OCI-LY1 (cell line): Measurements from ENCODE around the gene SQSTM1.

Experiments used
- H2AFZ ChIP-seq: fragments of 200-600 bp; sonication (generic), shearing (Covaris generic); 2 replicates; pipeline ENCODE4 v1.6.0; 2014; ENCODE audit warnings: antibody characterized with exemption, mild to moderate bottlenecking, low read length
- H3F3A ChIP-seq: fragments of 200-600 bp; sonication (generic), shearing (Covaris generic); 2 replicates; pipeline ENCODE4 v1.6.0; 2014; ENCODE audit warnings: mild to moderate bottlenecking, antibody characterized with exemption, low read length, moderate library complexity; ENCODE audit not compliant: insufficient read depth
- H3K27ac ChIP-seq: fragments of 200-600 bp; sonication (generic); 2 replicates; pipeline ENCODE4 v1.5.1; 2014; ENCODE audit warnings: low read length, mixed run types, mild to moderate bottlenecking, low read depth; ENCODE audit not compliant: poor library complexity, severe bottlenecking
- H3K27me3 ChIP-seq: fragments of 200-600 bp; sonication (generic); 2 replicates; pipeline ENCODE4 v1.6.0; 2014; ENCODE audit warnings: antibody characterized with exemption, mild to moderate bottlenecking, low read length, moderate library complexity; ENCODE audit not compliant: insufficient read depth
- H3K36me3 ChIP-seq: fragments of 200-600 bp; sonication (generic); 2 replicates; pipeline ENCODE4 v1.6.1; 2014; ENCODE audit warnings: mild to moderate bottlenecking, antibody characterized with exemption, low read length, moderate library complexity, mixed read lengths; ENCODE audit not compliant: insufficient read depth
- H3K4me1 ChIP-seq: fragments of 200-600 bp; sonication (generic); 2 replicates; pipeline ENCODE4 v1.5.1; 2014; ENCODE audit warnings: mild to moderate bottlenecking, low read length, moderate library complexity; ENCODE audit not compliant: insufficient read depth, severe bottlenecking
- H3K4me2 ChIP-seq: fragments of 200-600 bp; sonication (generic), shearing (Covaris generic); 2 replicates; pipeline ENCODE4 v1.6.1; 2014; ENCODE audit warnings: low read length
- H3K4me3 ChIP-seq: fragments of 200-600 bp; sonication (generic); 2 replicates; pipeline ENCODE4 v1.5.1; 2014; ENCODE audit warnings: low read length, low read depth, mild to moderate bottlenecking, mixed read lengths; ENCODE audit not compliant: poor library complexity, severe bottlenecking
- H3K79me2 ChIP-seq: fragments of 200-600 bp; shearing (Covaris generic); 2 replicates; pipeline ENCODE4 v1.6.1; 2016; ENCODE audit warnings: mixed run types, low read length, mixed read lengths; ENCODE audit not compliant: insufficient read depth
- H3K9ac ChIP-seq: fragments of 200-600 bp; sonication (generic), shearing (Covaris generic); 2 replicates; pipeline ENCODE4 v1.6.1; 2014; ENCODE audit warnings: mild to moderate bottlenecking, low read length, mixed read lengths
- H3K9me2 ChIP-seq: fragments of 200-600 bp; sonication (generic), shearing (Covaris generic); 2 replicates; pipeline ENCODE4 v1.6.1; 2014; ENCODE audit warnings: low read depth, mild to moderate bottlenecking, low read length, mixed read lengths
- H3K9me3 ChIP-seq: fragments of 200-600 bp; shearing (Covaris generic); 2 replicates; pipeline ENCODE4 v1.6.1; 2014; ENCODE audit warnings: low read length, mixed read lengths
- H4K20me1 ChIP-seq: fragments of 200-600 bp; sonication (generic), shearing (Covaris generic); 2 replicates; pipeline ENCODE4 v1.6.0; 2016; ENCODE audit warnings: mild to moderate bottlenecking, low read length; ENCODE audit not compliant: insufficient read depth
- EZH2 ChIP-seq: fragments of 200-600 bp; sonication (generic), shearing (Covaris generic); IDR thresholded peaks from 2 replicates; pipeline ENCODE4 v1.8.0; 2017; ENCODE audit warnings: borderline replicate concordance, mixed run types, mild to moderate bottlenecking, antibody characterized with exemption, low read length, moderate library complexity, mixed read lengths
- TF ChIP-seq, protein P1 (sequence below): fragments of 200-600 bp; sonication (generic), shearing (Covaris generic); IDR thresholded peaks from 2 replicates; pipeline ENCODE4 v1.5.1; 2017; ENCODE audit warnings: mild to moderate bottlenecking, antibody characterized with exemption, low read length, moderate library complexity, mixed read lengths

Gene SQSTM1

DNA sequence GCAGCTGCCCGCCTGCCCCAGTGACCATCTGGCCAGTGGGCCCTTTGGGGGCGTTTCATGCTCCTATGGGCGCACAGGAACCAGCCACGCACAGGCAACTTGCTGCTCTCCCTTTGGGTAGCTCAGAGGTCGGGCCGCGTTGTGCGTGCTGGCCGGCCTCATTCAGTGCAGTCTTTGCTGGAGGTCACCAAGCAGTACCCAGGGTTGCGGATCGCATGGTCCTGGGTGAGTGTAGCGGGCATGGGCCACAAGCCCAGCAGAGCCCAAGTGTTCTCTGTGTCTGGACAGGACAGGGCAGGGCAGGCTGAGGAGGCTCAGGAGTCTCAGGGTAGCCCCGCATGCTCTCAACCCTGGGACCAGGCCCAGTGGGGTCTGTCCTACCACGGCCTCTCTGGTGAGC is 47.8 kb downstream of the SQSTM1 start:
- Histone ChIP-seq H3F3A (no peaks in the 10 kb centered on the region; the same call in 1 of the 2 replicates), H3K79me2 (no peaks in the 10 kb centered on the region), H3K27me3 (no peaks in the 10 kb centered on the region), H3K9me2 (no peaks in the 10 kb centered on the region), H3K4me3 (no peak overlapping the region), H3K4me1 (peaks cover 9% of the 10 kb centered on the region), H3K9ac (no peak overlapping the region), H2AFZ (no peak overlapping the region), H4K20me1 (no peaks in the 10 kb centered on the region), H3K9me3 (no peaks in the 10 kb centered on the region), H3K36me3 (peaks cover 54% of the 10 kb centered on the region), H3K4me2 (no peak overlapping the region), H3K27ac (no peak overlapping the region)
- TF ChIP-seq, protein P1, sequence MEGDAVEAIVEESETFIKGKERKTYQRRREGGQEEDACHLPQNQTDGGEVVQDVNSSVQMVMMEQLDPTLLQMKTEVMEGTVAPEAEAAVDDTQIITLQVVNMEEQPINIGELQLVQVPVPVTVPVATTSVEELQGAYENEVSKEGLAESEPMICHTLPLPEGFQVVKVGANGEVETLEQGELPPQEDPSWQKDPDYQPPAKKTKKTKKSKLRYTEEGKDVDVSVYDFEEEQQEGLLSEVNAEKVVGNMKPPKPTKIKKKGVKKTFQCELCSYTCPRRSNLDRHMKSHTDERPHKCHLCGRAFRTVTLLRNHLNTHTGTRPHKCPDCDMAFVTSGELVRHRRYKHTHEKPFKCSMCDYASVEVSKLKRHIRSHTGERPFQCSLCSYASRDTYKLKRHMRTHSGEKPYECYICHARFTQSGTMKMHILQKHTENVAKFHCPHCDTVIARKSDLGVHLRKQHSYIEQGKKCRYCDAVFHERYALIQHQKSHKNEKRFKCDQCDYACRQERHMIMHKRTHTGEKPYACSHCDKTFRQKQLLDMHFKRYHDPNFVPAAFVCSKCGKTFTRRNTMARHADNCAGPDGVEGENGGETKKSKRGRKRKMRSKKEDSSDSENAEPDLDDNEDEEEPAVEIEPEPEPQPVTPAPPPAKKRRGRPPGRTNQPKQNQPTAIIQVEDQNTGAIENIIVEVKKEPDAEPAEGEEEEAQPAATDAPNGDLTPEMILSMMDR = no peak
- no peak for TF ChIP-seq EZH2

- Histone ChIP-seq H3K9ac (no peak overlapping the region), H3K27ac (no peak overlapping the region), H3K36me3 (peaks cover 49% of the 10 kb centered on the region), H3K9me2 (no peaks in the 10 kb centered on the region), H3F3A (no peaks in the 10 kb centered on the region; the same call in 1 of the 2 replicates), H2AFZ (no peak overlapping the region), H3K4me3 (no peak overlapping the region), H3K4me1 (peaks cover 9% of the 10 kb centered on the region), H3K79me2 (no peaks in the 10 kb centered on the region), H3K4me2 (no peak overlapping the region), H3K9me3 (no peaks in the 10 kb centered on the region), H4K20me1 (no peaks in the 10 kb centered on the region), H3K27me3 (no peaks in the 10 kb centered on the region)
- TF ChIP-seq, protein P1 = no peak
- TF ChIP-seq EZH2 = no peak
Observed at GRCh38 chr5:179869101-179869500, 48.4 kb downstream of the SQSTM1 start.

- no peaks in the 10 kb centered on the region for H3K79me2 ChIP-seq
- no peaks in the 10 kb centered on the region for H4K20me1 ChIP-seq
- no peak overlapping the region for H3K4me3 ChIP-seq
- no peak overlapping the region for H3K4me2 ChIP-seq
- no peaks in the 10 kb centered on the region for H3K9me3 ChIP-seq
- H3K9me2 ChIP-seq = no peaks in the 10 kb centered on the region
- no peaks in the 10 kb centered on the region; the same call in 1 of the 2 replicates for H3F3A ChIP-seq
- TF ChIP-seq, protein P1 = no peak
- TF ChIP-seq EZH2 = no peak
- no peak overlapping the region for H3K27ac ChIP-seq
- no peak overlapping the region for H2AFZ ChIP-seq
- peaks cover 9% of the 10 kb centered on the region for H3K4me1 ChIP-seq
- peaks cover 48% of the 10 kb centered on the region for H3K36me3 ChIP-seq
- no peaks in the 10 kb centered on the region for H3K27me3 ChIP-seq
- no peak overlapping the region for H3K9ac ChIP-seq
Observed at GRCh38 chr5:179869641-179870402, 49.1 kb downstream of the SQSTM1 start.
